Stimulated activated CD4-positive, alpha-beta T cell treated with anti-CD3 and anti-CD28 coated beads, Interleukin-2, amount 100 ng/mL, for 4 hours (primary cell): ENCODE measurements around the gene CPB2.

Source experiments
- DNase-seq: peaks from one replicate; pipeline ENCODE4 v3.0.0-alpha.2; 2020; ENCODE audit warnings: low read depth

CPB2 gene, protein sequence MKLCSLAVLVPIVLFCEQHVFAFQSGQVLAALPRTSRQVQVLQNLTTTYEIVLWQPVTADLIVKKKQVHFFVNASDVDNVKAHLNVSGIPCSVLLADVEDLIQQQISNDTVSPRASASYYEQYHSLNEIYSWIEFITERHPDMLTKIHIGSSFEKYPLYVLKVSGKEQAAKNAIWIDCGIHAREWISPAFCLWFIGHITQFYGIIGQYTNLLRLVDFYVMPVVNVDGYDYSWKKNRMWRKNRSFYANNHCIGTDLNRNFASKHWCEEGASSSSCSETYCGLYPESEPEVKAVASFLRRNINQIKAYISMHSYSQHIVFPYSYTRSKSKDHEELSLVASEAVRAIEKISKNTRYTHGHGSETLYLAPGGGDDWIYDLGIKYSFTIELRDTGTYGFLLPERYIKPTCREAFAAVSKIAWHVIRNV

DNA sequence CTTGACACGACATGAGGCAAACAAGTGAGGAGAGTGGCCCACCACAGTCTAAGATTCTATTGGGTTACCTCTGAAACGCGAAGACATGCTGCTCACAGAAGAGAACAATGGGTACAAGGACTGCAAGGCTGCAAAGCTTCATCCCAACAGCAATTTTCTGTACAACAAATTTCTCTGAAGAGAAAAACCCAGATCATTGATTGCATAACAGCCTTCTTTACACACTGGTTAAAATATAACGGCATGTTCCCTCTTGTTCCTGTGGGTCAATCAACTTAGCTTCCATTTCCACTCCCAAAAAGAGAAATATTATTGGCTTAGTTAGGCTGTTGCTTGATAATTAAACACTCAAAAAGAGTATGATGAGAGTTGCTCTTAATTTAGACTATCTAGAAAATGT, at the start of gene CPB2:
CPB2 (minus strand) TSS at position 166 of the 400 bp plus-strand sequence; CDS start at position 142, 24 bp downstream.
- no peak for DNase-seq

DNA sequence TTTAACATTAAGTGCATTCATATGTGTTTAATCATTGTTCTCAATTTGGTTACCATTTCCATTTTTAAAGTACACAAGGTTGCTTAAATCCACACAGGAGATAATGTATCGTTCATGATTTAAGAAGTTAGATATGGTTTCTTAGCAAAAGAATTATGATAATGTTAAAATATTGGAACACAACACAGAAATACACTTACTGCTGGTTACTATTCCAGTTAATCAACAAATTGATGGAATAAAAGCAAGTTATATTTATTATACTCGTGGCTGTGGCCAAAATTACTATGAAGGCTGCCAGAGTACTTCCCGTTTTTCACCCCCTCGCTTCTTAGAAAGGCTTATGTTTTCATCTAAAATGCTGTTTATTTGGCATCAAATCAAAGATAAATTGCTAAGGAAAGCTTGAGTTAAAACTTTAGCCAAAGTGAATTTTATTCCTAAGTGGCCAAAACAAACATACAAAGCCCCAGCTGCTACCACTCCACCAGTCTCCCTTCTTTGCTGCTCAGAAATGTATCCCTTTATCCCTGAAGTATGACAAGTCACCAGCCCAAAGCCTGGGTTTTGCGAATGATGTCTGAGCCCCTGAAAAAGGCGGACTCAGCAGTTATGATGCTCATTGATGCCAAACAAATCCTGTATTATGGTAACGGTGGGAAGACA, 49.4 kb upstream of the CPB2 start:
- no peak for DNase-seq

DNA sequence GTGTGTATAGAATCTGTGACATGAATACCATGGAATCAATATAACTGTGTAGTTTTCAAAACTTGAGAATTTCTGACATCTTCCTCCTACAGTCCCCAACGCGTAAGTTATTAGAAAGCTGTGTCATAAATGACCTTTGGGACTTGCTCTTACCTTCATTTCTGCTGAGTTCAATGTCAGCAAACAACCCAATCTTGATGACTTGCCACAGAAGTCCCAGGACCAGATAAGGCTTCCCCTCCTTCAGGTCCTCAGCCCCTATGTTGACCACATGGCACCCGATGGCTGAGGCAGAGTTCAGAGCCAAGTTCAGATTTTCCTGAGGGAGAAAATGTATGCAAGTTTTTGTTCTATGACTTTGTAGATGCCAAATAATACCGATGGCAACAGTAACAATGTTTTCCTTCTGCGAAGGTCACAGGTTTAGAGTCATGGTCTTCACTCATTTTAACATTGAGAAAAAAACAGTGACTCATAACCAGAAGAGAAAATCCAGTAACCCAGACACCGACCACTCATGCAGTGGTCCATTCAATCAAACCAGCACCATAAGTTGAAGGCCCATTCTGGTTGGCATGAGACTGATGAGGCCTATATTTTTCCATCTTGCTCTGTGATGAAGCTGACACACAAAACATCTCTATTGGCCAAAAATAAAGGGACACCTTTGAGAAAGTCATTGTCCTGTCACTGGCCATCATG, 47.9 kb upstream of the CPB2 start:
- no peak for DNase-seq

DNA sequence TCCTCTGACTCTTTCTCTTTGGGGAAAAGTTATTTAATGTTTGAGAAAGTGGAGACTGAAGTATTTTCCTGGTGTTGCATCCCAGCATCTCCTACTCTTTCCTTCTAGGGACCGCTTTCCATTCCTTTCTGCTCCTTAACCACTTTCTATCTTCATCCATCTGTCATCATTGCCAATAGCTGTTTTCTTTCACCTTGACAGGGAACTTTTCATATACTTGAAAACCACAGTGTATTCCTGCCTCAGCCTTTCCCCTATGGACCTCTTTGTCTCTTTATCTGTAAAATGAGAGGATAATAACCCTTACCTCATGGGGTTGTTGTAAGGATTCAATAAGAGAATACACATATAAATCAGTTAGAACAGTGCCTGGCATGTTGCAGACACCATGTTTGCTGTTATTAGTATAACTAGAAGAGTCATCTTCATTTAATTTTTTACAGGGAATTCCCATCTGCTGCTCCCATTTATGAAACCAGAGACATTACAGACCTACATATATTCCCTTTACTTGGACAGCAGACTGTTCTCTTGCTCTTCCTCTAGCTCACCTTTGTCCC, 45.4 kb upstream of the CPB2 start:
- no peak for DNase-seq

DNA sequence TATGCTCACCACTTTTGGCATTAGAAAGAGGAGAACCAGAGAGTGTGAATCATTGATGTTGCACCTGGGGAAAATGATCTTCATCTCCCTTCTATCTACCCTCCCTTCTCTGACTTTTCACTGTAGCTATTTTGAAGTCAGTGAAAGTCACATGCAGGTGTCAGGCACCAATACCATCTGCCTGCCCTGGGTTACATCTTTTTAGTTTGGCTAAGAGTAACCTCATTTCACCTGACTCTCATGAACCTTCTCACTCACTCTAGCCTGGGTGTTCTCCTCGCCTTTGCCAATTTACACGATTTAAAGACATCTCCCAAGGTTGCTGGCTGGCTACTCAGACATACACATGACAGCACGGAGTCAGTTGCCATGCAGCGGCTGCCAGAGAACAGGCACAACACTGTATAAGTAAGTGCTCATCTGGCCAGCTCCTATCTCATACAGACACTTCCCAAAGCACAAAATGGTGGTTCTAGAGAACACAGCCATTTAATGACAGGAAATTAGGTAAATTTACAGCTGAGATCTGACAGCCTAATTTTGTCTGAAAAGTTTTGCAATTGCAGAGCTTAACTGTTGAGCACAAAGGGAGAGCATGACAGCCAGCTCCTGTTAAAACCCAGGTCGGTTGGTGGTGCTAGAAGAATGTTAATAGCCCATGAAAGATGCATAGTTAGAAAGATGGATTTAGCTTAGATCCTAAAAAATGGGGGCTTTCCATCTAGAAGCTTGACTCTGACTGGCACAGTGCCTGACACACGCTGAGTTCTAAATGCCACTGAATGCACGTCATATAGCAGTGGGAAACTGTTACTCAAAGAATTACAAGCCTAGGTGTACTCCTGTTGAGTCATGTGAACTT, 44.7 kb upstream of the CPB2 start:
- DNase-seq: no peak

DNA sequence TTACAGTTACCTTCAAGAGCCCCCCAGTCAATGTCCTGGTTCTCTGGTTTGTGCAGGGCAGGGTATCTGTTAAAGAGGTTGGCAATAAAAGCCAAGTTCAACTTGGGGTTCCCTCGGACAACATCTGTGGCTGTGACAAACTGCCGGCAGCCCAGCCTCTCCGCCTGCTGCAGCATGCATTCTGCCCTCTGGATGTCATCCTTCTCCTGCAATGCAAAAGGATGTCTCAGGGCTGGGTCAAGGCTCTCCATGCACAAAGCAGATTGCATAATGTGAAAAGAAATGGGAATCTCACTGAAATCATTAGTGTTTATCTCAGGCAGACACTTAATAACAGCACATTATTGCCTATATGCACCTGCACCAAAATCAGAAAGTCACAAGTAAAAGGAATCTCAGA, 42.1 kb upstream of the CPB2 start:
- DNase-seq: no peak

DNA sequence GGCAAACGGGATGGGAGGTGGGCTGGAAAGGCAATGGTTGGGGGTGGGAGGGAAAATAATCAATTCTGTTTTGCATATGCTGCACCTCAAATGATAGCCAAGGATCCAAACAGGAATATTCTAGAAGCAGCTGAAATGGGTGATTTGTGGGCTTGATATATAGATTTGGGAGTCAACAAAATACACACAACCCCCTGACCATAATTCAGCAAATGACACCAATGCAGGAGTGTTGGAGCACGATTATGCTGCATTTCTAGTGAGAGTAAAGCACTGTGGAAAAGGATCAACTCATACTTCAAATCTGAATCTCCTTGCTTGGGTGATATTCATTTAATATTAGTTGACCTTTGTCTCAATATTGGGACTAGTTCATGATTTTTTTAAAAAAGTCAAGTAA, 41.1 kb upstream of the CPB2 start:
- no peak for DNase-seq

DNA sequence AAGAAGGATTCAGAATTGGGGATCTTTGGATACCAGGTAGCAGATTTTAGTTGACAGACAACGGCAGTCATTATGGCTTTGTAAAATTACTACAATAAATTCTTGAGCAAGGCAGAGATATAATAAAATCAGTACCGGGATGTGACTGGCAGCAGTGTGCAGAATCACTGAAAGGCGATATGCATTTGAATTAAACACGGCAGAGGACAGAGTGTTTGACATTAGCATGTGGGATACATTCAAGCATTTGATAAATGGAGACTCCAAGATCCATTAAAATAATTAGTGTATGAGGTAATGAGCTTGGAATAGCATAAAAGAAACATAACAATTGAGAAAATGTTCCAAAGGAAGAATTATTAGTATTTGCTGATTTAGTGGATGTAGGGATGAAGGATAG, 40.3 kb upstream of the CPB2 start:
- DNase-seq: no peak

DNA sequence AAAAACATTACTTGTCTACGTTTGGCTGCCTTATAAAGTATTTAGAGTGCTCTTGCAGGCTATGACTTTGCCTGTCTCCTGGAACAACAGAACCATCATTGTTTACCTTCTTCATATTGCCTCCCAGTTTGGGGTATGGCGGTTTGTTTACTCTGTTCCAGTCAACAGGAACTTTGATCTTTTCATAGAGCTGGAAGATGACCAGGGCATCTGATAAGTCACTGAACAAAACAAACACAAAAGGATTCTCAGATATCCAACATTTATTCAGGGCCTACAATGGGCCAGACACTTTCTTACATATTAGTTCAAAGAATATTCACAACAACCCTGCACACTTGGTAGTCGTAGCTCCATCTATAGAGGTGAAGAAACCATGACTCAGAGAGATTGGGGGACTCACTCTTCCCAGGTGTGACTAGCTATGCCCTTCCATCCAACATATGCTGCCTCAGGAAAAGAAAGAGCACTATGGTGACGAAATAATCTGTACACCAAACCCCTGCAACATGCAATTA, 38.4 kb upstream of the CPB2 start:
- no peak for DNase-seq

DNA sequence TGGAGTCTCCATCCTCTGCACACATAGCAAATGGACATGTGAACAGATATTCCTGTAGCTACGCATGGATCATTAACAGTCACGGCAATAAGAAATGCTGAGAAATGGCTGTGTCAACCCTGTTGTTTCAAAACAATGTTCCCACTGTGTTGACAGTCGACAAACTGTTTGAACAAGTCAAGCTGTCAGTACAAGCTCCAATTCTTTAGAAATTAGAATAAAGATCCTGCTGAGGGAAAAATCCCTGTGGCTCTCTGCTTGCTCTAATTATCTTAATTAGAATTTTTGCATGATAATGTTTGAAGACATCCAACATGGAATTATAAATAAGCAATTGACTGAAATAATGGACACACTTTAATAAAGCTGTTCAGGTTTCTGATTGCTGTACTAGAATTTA, 37.9 kb upstream of the CPB2 start:
- DNase-seq: no peak

DNA sequence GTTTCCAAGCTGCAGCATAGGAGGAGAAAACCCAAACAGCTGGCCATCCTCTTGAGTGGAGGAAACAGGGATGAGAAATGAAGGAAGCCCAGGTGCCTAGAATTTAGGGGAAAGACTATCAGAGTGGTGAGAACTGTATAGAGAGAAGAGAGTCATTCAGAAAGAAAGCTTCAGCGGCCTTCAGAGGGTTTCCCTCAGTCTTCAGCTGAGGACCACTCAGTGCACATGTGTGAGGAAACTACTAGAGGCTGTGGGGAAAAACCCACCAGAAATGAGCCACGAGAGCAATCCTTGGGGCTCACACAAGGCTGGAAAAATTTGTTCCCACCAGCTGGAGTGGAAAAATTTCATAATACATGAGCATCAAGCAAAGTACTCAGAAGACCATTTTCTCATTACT, 35.2 kb upstream of the CPB2 start:
- DNase-seq: no peak

DNA sequence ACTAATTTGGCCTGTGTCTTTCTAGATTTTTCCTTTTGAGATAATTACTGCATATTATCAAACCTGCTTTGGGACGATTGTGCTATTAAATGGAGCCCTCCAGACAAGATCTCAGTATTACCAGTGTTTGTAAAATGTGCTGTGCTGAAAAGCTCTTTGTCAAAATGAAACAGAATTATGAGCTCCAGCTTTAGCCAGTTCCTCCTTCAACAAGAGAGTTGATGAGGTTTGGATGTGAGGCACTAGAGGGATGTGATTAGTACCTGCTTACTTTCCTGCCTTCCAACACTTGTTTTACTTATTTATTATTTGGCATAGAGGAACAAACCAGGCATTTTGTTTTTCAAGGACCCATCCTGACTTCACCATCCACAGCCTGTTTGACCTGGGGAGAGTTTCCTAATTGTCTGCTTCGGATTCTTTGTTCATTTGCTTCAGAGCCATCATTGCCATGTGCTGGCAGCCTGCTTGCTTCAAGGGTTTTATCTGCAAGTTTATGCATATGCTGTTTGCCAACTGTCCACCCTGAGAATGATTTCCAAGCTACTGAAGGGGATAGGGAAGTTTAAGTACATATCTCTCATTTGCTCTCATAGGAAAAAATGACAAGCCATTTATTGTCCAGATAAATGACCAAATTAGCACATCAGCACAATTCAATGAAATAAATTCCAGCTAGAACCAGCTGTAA, 32.9 kb upstream of the CPB2 start:
- no peak for DNase-seq

DNA sequence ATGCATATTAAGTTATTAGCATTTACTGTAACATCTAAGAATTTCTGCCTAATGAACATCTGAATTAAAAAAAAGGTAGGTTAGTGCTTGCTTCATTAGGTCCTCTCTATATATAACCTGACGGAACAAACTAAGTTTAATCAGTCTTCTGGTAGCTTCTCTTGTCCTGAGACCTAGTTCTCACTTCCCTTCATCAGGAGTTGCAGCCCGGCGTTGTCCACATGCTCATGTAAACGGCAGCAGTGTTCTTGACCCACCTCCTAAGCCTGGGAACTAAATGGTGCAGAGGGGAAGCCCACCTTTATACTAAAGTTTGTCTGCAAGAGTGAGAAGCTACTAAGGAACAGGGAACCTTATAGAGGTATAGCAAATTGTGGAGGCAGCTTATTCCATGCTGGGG, 31.9 kb upstream of the CPB2 start:
- no peak for DNase-seq

DNA sequence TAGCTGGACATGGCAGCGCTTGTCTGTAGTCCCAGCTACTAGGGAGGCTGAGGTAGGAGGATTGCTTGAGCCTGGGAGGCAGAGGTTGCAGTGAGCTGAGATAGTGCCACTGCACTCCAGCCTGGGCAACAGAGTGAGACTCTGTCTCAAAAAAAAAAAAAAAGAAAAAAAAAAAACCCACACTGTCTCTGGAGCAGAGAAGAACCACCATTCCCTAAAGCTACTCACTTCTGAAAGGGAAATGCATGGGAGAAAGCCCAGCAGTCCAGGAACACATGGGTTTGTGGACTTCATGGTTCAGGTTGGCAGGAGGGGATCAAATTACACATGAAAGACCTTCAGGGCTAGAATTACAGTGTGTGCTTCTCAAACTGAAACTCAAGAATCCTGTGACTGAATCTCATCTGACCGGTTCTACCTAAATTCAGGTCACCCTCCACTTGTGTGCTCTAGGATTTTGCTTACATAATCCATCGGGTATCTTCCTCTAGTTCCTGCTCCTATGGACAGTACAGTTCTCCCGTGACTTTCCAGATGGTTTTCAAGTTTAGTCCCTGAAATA, 30.2 kb upstream of the CPB2 start:
- DNase-seq: no peak

DNA sequence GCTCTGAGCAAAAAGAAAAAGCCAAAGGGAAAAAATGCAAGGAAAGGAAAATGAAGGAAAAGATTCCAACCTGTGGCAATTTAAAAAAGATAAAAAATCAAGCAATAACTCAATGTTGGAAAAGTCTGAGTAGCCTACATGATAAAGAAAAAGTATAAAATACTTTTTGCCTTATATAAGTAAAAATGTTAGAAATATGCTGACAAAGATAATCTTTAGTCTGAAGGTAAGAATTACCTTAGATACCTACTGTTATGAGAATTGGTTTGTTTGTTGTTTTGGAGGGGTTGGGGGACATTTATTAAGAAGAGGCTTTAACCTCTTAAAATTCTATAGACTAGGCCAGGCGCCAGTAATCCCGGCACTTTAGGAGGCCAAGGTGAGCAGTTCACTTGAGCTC, 29.7 kb upstream of the CPB2 start:
- no peak for DNase-seq

DNA sequence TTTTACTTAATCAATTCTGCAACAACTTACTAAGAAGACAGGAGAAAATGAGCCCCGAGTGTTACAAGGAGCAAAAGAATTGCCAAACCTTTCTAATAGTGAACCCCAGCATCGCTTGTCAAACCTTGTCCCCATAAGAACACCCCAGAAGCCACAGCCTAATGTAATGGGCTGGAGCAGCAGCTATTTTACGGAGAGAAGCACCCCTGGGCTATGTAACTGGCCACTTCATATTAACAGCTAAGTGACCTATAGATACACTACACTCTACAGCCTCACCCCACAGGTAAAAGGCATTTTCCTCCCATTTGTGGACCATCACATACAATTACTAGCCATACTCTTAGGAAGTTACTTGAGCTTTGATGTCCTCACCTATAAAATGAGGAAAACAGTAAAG, 27.3 kb upstream of the CPB2 start:
- no peak for DNase-seq

DNA sequence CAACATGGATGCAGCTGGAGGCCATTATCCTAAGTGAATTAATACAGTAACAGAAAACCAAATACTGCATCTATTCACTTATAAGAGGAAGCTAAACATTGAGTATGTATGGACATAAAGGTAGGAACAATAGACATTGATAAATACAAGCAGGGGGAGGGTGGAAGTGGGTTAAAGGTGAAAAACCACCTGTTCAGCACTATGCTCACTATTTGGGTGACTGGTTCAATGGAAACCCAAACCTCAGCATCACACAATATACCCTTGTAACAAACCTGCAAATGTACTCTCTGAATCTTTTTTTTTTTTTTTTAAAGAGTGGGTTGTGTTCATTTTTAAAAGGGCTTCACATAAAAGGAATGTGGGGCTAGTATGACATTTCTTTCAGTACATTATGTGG, 26.9 kb upstream of the CPB2 start:
- DNase-seq: no peak

DNA sequence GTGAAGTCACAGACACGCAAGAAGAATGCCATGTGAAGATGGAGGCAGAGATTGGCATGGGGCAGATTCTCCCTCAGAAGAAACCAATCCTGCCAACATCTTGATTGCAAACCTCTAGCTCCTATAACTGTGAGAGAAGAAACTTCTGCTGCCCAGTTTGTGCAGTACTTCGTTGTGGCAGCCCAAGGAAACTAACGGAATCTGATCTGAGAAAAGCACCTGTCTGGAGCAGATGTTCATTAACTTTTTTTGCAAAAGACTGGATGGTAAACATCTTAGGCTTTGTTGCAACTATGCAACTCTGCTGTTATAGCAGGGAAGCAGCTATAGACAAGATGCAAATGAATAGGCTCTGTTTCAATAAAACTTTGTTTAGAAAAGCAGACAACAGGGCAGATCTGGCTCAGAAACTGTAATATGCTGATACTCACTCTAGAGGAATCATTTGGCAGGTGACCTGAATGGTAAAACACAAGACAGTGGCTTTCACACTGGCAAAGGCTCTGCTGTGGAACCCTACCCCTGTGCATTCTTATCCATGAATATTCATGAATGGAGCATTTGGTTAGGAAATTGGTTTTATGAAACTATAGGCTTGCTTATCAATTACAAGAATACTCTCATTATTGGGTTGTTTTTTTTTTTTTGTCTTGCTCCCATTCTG, 25.3 kb upstream of the CPB2 start:
- DNase-seq: no peak

DNA sequence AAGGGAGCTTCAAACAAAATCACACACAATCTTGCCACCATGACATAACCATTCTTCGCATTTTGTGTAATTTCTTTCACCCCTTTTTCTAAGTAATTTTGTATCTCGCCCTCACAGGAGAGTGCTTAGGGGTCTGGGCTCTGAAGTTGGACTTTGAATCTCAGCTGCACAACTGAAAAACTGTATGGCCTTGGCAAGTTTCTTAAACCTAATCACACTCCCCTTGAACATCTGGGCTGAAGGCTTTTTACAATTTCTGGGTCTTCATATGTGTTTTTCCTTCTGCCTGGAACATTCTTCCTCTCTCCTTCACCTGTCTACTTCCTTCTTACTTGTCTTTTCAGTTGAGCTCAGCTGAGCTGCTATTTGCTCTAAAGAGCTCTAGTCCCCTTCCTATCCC, 24.3 kb upstream of the CPB2 start:
- no peak for DNase-seq

DNA sequence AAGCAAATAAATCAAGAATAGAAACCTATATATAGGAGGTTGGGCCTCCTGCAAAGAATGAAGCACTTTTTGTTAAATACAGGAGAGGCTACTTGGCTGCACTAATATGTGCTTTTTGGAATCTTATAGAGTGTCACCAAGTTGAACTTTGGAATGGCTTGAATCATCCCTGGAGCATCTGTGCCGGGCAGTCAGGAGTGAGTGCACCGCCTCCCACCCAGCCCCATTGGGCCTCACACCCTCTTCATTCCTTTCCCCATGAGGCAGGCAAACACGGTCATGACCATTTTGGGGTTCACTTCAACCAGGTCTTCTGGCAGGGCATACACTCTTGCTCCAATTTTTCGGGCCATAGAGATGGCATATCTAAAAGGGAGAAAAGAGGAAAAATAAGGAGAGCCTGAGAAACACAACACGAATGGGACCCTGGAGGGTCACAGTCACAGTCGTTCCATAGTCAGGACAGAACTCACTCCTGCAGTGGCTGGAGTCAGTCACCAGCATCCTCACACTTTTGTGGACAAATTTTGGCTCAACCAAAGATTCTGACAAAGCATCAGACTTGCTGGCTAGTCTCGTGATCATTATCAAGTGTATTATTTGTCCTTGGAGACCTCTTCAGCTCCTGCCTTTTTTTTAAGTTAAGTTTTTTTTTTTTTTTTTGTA, 22.7 kb upstream of the CPB2 start:
- DNase-seq: no peak
